Measurements from ENCODE around the gene SLAMF8. TPM values are rescaled to one million over a fixed set of nuclear protein-coding genes. Genes with fewer than 3 reads are reported as not detected.

Gene SLAMF8
- total and polyA plus RNA-seq, 10 donors, result 12.9 to 40.0 (median 18.7) TPM

DNA sequence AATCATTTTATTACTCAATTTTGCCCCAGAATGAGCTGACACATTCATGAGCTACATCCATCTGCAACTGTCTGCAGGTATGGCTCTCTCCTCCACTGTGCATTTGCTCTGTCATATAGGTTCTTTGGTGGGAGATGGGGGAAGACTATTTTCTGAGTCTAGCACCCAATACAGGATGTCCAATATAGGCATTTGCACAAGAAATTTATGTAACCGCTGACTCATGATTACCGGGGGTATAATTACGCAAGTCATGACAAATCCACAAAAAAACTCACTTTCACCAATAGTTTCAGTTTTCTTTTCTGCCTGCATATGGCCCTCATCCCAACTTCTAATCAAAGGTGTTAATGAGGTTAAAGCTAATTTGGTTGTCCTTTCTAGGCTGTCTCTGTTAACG is 53.3 kb downstream of the SLAMF8 start:
- WGBS, 5 donors, result 46 to 67% (median 54%) methylated on average over 4 of the region's 4 CpGs
- TF ChIP-seq, protein P1, sequence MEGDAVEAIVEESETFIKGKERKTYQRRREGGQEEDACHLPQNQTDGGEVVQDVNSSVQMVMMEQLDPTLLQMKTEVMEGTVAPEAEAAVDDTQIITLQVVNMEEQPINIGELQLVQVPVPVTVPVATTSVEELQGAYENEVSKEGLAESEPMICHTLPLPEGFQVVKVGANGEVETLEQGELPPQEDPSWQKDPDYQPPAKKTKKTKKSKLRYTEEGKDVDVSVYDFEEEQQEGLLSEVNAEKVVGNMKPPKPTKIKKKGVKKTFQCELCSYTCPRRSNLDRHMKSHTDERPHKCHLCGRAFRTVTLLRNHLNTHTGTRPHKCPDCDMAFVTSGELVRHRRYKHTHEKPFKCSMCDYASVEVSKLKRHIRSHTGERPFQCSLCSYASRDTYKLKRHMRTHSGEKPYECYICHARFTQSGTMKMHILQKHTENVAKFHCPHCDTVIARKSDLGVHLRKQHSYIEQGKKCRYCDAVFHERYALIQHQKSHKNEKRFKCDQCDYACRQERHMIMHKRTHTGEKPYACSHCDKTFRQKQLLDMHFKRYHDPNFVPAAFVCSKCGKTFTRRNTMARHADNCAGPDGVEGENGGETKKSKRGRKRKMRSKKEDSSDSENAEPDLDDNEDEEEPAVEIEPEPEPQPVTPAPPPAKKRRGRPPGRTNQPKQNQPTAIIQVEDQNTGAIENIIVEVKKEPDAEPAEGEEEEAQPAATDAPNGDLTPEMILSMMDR (IDR thresholded peaks at IDR 0.05 in 8 of 11, conservative IDR thresholded peaks at IDR 0.05 in 3 of 11), result no peak
- TF ChIP-seq POLR2AphosphoS5 (IDR thresholded peaks at IDR 0.05) (no peak), POLR2A (IDR thresholded peaks at IDR 0.05) (no peak)
- Histone ChIP-seq H3K9me3 (no peaks in the 10 kb centered on the region), H3K36me3 (no peaks in the 10 kb centered on the region), H3K27ac (peak overlapping the region in 3 of 8 donors; percentile 3 to 73 (median 24)), H3K4me1 (peaks cover 0 to 36% (median 9%) of the 10 kb centered on the region in 6 donors), H3K4me3 (no peak overlapping the region), H3K27me3 (replicated peaks in 1 of 7) (no peaks in the 10 kb centered on the region)
- intact Hi-C loops (cut with DNase I; ENCODE audit: low total_unique reads), result no loop called here
- DNase-seq, result no peak

DNA sequence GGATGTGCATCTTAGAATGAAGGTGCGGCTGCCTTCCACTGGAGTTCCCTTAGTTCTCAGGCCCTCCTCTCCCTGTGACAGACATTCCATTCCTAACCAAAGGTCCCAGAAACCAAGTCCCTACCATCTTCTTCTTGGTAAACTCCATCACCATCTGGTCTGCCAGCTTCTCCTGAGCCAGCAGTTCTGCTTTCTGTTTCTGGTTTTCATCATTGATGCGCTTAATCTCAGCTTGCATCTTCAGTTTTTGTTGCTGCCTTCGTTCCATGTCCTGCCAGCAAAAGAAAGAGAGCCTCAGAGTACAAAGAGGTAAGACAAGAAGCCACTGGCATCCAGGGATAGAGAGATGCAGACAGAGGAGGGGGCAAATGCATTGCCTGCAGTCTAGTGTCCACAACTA is 53.8 kb downstream of the SLAMF8 start:
- no peak for TF ChIP-seq POLR2A (IDR thresholded peaks at IDR 0.05)
- TF ChIP-seq, protein P1 (IDR thresholded peaks at IDR 0.05 in 8 of 11, conservative IDR thresholded peaks at IDR 0.05 in 3 of 11), result no peak
- no peak for TF ChIP-seq POLR2AphosphoS5 (IDR thresholded peaks at IDR 0.05)
- Histone ChIP-seq H3K4me3 (no peak overlapping the region), H3K27ac (peak overlapping the region in 4 of 8 donors; percentile 3 to 73 (median 20)), H3K36me3 (no peaks in the 10 kb centered on the region), H3K27me3 (replicated peaks in 1 of 7) (no peaks in the 10 kb centered on the region), H3K4me1 (peaks cover 0 to 36% (median 9%) of the 10 kb centered on the region in 6 donors), H3K9me3 (no peaks in the 10 kb centered on the region)
- WGBS, 5 donors, result 63 to 81% (median 77%) methylated on average over 3 of the region's 3 CpGs
- DNase-seq, result no peak
- intact Hi-C loops (cut with DNase I; ENCODE audit: low total_unique reads), result no loop called here

DNA sequence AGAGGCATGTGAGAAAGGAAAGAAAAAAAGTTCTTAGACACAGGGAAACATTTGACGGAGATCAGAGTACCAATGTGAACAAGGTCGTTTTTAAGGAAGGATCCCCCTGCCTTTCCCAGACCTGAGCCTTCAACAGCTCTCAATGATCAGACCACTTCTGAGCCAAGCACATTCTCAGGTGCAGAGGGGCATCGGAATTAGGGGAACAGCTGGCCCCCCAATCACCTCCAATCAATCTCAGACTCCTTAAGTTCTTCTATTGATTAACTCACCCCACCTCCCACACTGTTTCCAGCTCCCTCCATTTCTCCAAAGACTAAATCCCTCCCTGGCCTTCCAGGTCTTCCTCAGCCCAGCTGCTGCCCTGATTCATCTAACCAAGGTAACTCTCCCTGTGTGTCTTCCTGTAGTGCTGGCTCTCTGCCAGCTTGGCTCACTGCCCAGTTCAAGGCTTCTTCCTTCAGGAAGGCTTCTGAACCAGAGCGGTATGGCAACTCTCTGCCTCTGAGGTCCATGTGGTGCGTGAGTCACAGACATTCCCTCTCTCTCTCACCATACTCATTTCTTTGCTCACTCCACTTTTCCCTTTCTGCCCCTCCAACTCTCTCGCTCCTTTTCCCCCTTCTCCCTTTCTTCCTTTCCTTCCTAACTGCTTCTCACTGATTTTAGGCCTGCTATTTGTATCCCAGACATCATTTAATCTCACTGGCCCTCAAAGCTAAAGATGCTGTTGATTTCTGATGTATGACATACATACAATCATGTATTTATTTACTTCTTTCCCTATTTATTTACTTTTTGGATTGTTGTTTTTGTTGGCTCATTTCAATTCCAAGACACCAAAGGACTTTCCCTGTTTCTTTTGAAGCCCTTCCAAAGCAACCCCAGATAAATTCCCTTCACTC is 55.2 kb downstream of the SLAMF8 start:
- intact Hi-C loops (cut with DNase I; ENCODE audit: low total_unique reads), result no loop called here
- TF ChIP-seq POLR2A (IDR thresholded peaks at IDR 0.05), result no peak
- TF ChIP-seq POLR2AphosphoS5 (IDR thresholded peaks at IDR 0.05), result peak in 2 of 3 donors; percentile 41 to 63
- Histone ChIP-seq H3K27ac (peak overlapping the region in 1 of 8 donors; percentile 29), H3K27me3 (replicated peaks in 1 of 7) (no peaks in the 10 kb centered on the region), H3K9me3 (no peaks in the 10 kb centered on the region), H3K4me1 (peaks cover 0 to 36% (median 9%) of the 10 kb centered on the region in 6 donors), H3K36me3 (no peaks in the 10 kb centered on the region), H3K4me3 (no peak overlapping the region)
- DNase-seq, result peak; percentile 83
- 55 to 71% (median 63%) methylated on average over 6 of the region's 6 CpGs for WGBS, 5 donors

DNA sequence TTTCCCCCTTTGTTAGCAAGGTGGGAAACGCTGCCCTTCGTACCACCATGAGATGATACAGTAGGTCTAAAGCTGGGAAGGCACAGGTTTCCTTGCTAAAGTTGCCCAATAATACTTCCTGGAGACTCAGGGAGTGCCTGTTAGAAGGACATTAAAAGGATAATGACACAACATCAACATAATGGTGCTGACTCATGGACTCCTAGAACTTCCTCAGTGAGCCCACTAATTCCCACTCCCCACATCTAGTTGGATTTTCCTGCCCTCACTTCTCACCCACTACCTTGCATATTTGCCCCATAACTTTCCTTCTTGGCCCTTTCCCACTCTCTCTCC is 55.8 kb downstream of the SLAMF8 start:
- Histone ChIP-seq H3K27ac (peak overlapping the region in 1 of 8 donors; percentile 29), H3K36me3 (no peaks in the 10 kb centered on the region), H3K4me1 (peaks cover 0 to 40% (median 9%) of the 10 kb centered on the region in 6 donors), H3K9me3 (no peaks in the 10 kb centered on the region), H3K27me3 (replicated peaks in 1 of 7) (no peaks in the 10 kb centered on the region), H3K4me3 (no peak overlapping the region)
- WGBS, 5 donors, result 60 to 93% (median 76%) methylated on average over 2 of the region's 2 CpGs
- intact Hi-C loops (cut with DNase I; ENCODE audit: low total_unique reads), result no loop called here
- DNase-seq, result no peak
- TF ChIP-seq POLR2AphosphoS5 (IDR thresholded peaks at IDR 0.05) (no peak), POLR2A (IDR thresholded peaks at IDR 0.05) (no peak)
- TF ChIP-seq, protein P1 (IDR thresholded peaks at IDR 0.05 in 8 of 11, conservative IDR thresholded peaks at IDR 0.05 in 3 of 11), result no peak
